Measurements from ENCODE around the gene HMGCLL1. TPM values are rescaled to one million over a fixed set of nuclear protein-coding genes. Genes with fewer than 3 reads are reported as not detected.

The HMGCLL1 gene
- total RNA-seq, 4 donors from 2014 or later = 0.83 to 4.3 (median 1.6) TPM

- Histone ChIP-seq H3K4me3 (no peak overlapping the region), H3K36me3 (no peaks in the 10 kb centered on the region), H3K9me3 (no peaks in the 10 kb centered on the region), H3K4me1 (no peaks in the 10 kb centered on the region), H3K27me3 (no peaks in the 10 kb centered on the region), H3K27ac (replicated peaks in 1 of 4) (no peak overlapping the region)
- DNase-seq (ENCODE audit: extremely low spot score) = no peak
- intact Hi-C loops (cut with DNase I) = no loop called here
- no peak for TF ChIP-seq EP300 (IDR thresholded peaks at IDR 0.05)
- no peak for TF ChIP-seq POLR2A (IDR thresholded peaks at IDR 0.05; ENCODE audit: low read depth)
- TF ChIP-seq CTCF (IDR thresholded peaks at IDR 0.05) = no peak
- no peak for TF ChIP-seq POLR2AphosphoS5 (IDR thresholded peaks at IDR 0.05)
These were observed 33.2 kb downstream of the HMGCLL1 start for GRCh38 chr6:55545791-55546190.

DNA sequence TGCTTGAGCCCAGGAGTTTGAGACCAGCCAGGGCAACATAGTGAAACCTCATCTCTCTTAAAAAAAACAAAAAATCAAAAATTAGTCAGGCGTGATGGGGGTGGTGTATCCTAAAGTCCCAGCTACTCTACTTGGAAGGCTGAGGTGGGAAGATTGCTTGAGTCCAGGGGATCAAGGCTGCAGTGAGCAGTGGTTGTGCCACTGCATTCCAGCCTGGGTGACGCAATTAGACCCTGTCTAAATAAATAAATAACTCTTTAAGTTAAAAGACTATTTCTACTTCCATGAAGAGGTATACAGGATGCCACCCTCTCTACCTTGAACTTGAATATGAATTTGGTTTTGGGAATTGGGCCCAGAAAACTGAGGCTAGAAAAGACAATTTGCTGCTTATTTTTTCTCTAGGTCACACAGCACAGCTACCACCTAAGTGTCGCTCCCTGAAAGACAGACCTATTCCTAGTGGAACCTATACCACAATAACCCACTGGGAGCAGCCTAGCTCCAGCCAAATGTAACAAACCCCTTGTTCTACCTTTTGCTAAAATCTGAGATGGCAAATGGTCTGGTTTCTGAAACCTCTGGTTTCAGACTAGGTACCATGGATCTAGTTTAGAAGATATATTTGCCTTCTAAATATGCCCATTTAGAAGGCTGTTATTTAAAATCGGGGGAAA, 35.2 kb downstream of the HMGCLL1 start:
- Histone ChIP-seq H3K4me3 (no peak overlapping the region), H3K27ac (replicated peaks in 1 of 4) (no peak overlapping the region), H3K9me3 (no peaks in the 10 kb centered on the region), H3K27me3 (no peaks in the 10 kb centered on the region), H3K36me3 (no peaks in the 10 kb centered on the region), H3K4me1 (no peaks in the 10 kb centered on the region)
- intact Hi-C loops (cut with DNase I) = no loop called here
- no peak for TF ChIP-seq POLR2A (IDR thresholded peaks at IDR 0.05; ENCODE audit: low read depth)
- TF ChIP-seq POLR2AphosphoS5 (IDR thresholded peaks at IDR 0.05) = no peak
- no peak for TF ChIP-seq EP300 (IDR thresholded peaks at IDR 0.05)
- no peak for TF ChIP-seq CTCF (IDR thresholded peaks at IDR 0.05)
- WGBS = 90% methylated on average over 4 of the region's 4 CpGs
- no peak for DNase-seq (ENCODE audit: extremely low spot score)

DNA sequence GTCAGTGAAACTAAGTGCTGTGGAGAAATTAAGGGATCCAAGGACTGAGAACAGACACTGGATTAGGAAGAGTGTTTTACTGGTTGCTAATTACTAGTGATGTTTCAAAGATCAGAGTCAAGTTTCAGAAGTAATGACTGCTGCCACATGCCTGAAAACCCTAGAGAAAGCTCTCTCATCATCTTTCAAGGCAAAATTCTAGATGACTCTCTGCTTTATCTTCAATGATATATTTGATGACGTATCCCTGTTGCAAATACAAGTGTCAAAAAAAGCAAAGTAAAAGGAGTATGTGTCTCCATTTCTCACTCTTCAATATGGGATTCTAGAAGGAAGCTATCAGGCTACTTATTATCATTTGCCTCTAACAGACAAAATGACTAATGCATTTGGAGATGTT, 38.0 kb downstream of the HMGCLL1 start:
- intact Hi-C loops (cut with DNase I) = no loop called here
- Histone ChIP-seq H3K36me3 (no peaks in the 10 kb centered on the region), H3K27ac (replicated peaks in 1 of 4) (no peak overlapping the region), H3K4me3 (no peak overlapping the region), H3K9me3 (peaks cover 0 to 4% (median 0%) of the 10 kb centered on the region in 4 donors), H3K27me3 (no peaks in the 10 kb centered on the region), H3K4me1 (no peaks in the 10 kb centered on the region)
- TF ChIP-seq POLR2A (IDR thresholded peaks at IDR 0.05; ENCODE audit: low read depth) = no peak
- no peak for TF ChIP-seq CTCF (IDR thresholded peaks at IDR 0.05)
- no peak for TF ChIP-seq EP300 (IDR thresholded peaks at IDR 0.05)
- TF ChIP-seq POLR2AphosphoS5 (IDR thresholded peaks at IDR 0.05) = no peak
- WGBS = 93% methylated on average over 1 of the region's 1 CpG
- DNase-seq (ENCODE audit: extremely low spot score) = no peak

- H3K27ac ChIP-seq (replicated peaks in 1 of 4) = no peak overlapping the region
- WGBS = 75% methylated on average over 2 of the region's 2 CpGs
- DNase-seq (ENCODE audit: extremely low spot score) = no peak
- H3K36me3 ChIP-seq = no peaks in the 10 kb centered on the region
- TF ChIP-seq POLR2AphosphoS5 (IDR thresholded peaks at IDR 0.05) (no peak), EP300 (IDR thresholded peaks at IDR 0.05) (no peak), POLR2A (IDR thresholded peaks at IDR 0.05; ENCODE audit: low read depth) (no peak), CTCF (IDR thresholded peaks at IDR 0.05) (no peak)
- H3K4me3 ChIP-seq = no peak overlapping the region
- no peaks in the 10 kb centered on the region for H3K27me3 ChIP-seq
- no peaks in the 10 kb centered on the region for H3K4me1 ChIP-seq
- intact Hi-C loops (cut with DNase I) = no loop called here
- peaks cover 0 to 4% (median 0%) of the 10 kb centered on the region in 4 donors for H3K9me3 ChIP-seq
These were observed 42.5 kb downstream of the HMGCLL1 start for GRCh38 chr6:55536391-55536956.

Data from esophagus muscularis mucosa (tissue), 4 donors.